GM12878 (cell line): ENCODE results near the gene OGFOD3. TPM values are rescaled to one million over a fixed set of nuclear protein-coding genes. Genes with fewer than 3 reads are reported as not detected.

ENCODE experiments used
- ATAC-seq: fragments of 200-7000 bp; cut with Tn5 transposase; 3 replicates; pipeline ENCODE4 v1.9.1; 2020; ENCODE audit warnings: mild to moderate bottlenecking, moderate library complexity
- BruUV-seq: library from RNA; stranded (reverse); fragments of 400-500 nt; replicated peaks from 2 replicates; lab custom pipeline; 2021; lab: Mats Ljungman, UMichigan
- CTCF ChIA-PET: fragments of 300-600 bp; sonication (Branson Sonifier 250); formaldehyde crosslinking; extraction: SDS; loops from one replicate; lab custom pipeline; 2021; ENCODE audit warnings: inconsistent platforms; lab: Yijun Ruan, JAX
- POLR2A ChIA-PET: fragments of 350-600 bp; formaldehyde crosslinking; extraction: SDS; loops from one replicate; lab custom pipeline; 2021; ENCODE audit warnings: inconsistent platforms; lab: Charles Lee
- RAD21 ChIA-PET: fragments of 300-600 bp; sonication (Branson Sonifier 250); formaldehyde crosslinking; loops from one replicate; lab custom pipeline; 2023; ENCODE audit warnings: antibody characterized with exemption; ENCODE audit not compliant: unreplicated experiment; lab: Charles Lee
- SMC1A ChIA-PET: fragments of 300-600 bp; sonication (Branson Sonifier 250); formaldehyde crosslinking; loops from one replicate; lab custom pipeline; 2023; ENCODE audit not compliant: unreplicated experiment, uncharacterized antibody; lab: Charles Lee
- DNase-seq: peaks from one replicate; pipeline ENCODE4 v3.0.0-alpha.2; 2011; ENCODE audit warnings: low read depth, low spot score
- FAIRE-seq: peaks from 3 replicates; lab custom pipeline; 2011; peaks lifted over from hg19 to GRCh38; lab: Jason Lieb, UNC
- H2AFZ ChIP-seq: 2 replicates; pipeline ENCODE4 v1.6.0; 2011; ENCODE audit warnings: low read depth, low read length, control low read depth; ENCODE audit not compliant: control insufficient read depth
- H3K27ac ChIP-seq: 2 replicates; pipeline ENCODE4 v1.5.1; 2011; ENCODE audit warnings: control low read depth; ENCODE audit not compliant: control insufficient read depth, insufficient read depth
- H3K27me3 ChIP-seq, 2 experiments: replicated peaks in 1 of 2; 2 replicates each; pipeline versions ENCODE4 v1.6.0 to v1.6.1; 2011; ENCODE audit warnings: low read length in 1 of 2; ENCODE audit not compliant: control insufficient read depth in 2 of 2, insufficient read depth in 2 of 2
- H3K36me3 ChIP-seq, 2 experiments: 2 replicates each; pipeline ENCODE4 v1.5.1; 2011; ENCODE audit warnings: low read length in 1 of 2; ENCODE audit not compliant: control insufficient read depth in 2 of 2, insufficient read depth in 2 of 2
- H3K4me1 ChIP-seq: 2 replicates; pipeline ENCODE4 v1.6.1; 2011; ENCODE audit warnings: mild to moderate bottlenecking, low read length, moderate library complexity, mixed read lengths; ENCODE audit not compliant: control insufficient read depth, insufficient read depth
- H3K4me2 ChIP-seq: 2 replicates; pipeline ENCODE4 v1.6.0; 2011; ENCODE audit warnings: control low read depth; ENCODE audit not compliant: control insufficient read depth, insufficient read depth
- H3K4me3 ChIP-seq: fragments of 200-600 bp; sonication (generic); 2 replicates; pipeline ENCODE4 v1.5.1; 2016
- H3K79me2 ChIP-seq: 2 replicates; pipeline ENCODE4 v1.6.0; 2011; ENCODE audit warnings: low read length; ENCODE audit not compliant: control insufficient read depth, insufficient read depth
- H3K9ac ChIP-seq: 2 replicates; pipeline ENCODE4 v1.8.0; 2011; ENCODE audit warnings: low read length, control low read depth, mixed read lengths; ENCODE audit not compliant: control insufficient read depth, insufficient read depth
- H3K9me3 ChIP-seq: replicated peaks from 3 replicates; pipeline ENCODE4 v1.5.1; 2011; ENCODE audit warnings: mild to moderate bottlenecking, low read length; ENCODE audit not compliant: control insufficient read depth, insufficient read depth
- H4K20me1 ChIP-seq: 2 replicates; pipeline ENCODE4 v1.6.0; 2011; ENCODE audit not compliant: control insufficient read depth, insufficient read depth
- BRCA1 ChIP-seq: IDR thresholded peaks from 2 replicates; pipeline ENCODE4 v1.6.1; 2011; ENCODE audit warnings: low read depth, low read length, improper control_type of control experiment
- CEBPB ChIP-seq, 2 experiments: fragments of 150-350 bp in 1 of 2; IDR thresholded peaks; 2 replicates each; pipeline ENCODE4 v1.6.1; 2012 to 2014; ENCODE audit warnings: low read depth in 2 of 2, low read length in 2 of 2, borderline replicate concordance in 1 of 2, inconsistent platforms in 1 of 2
- CREM ChIP-seq: IDR thresholded peaks from 2 replicates; pipeline ENCODE4 v1.6.1; 2014; ENCODE audit warnings: antibody characterized with exemption, low read depth
- RAD21 ChIP-seq: IDR thresholded peaks from 2 replicates; pipeline ENCODE4 v1.6.1; 2011; ENCODE audit warnings: mild to moderate bottlenecking, low read depth, low read length, moderate library complexity; ENCODE audit not compliant: insufficient read depth
- RCOR1 ChIP-seq: conservative IDR thresholded peaks from 2 replicates; pipeline ENCODE4 v1.6.1; 2012; ENCODE audit warnings: low read depth, low read length, improper control_type of control experiment
- RFX5 ChIP-seq: IDR thresholded peaks from 2 replicates; pipeline ENCODE4 v1.6.1; 2011; ENCODE audit warnings: low read depth, low read length, improper control_type of control experiment
- RUNX3 ChIP-seq: IDR thresholded peaks from 2 replicates; pipeline ENCODE4 v1.6.1; 2012; ENCODE audit warnings: low read length, inconsistent platforms
- SMARCA5 ChIP-seq: fragments of 450-650 bp; IDR thresholded peaks from 2 replicates; pipeline ENCODE4 v1.6.1; 2017; ENCODE audit warnings: mild to moderate bottlenecking
- TCF3 ChIP-seq: IDR thresholded peaks from 2 replicates; pipeline ENCODE4 v1.6.1; 2012; ENCODE audit warnings: low read depth, mild to moderate bottlenecking, low read length, borderline replicate concordance; ENCODE audit not compliant: insufficient read depth
- WGBS: methylation state at CpG from one replicate; pipeline ENCODE4 v1.1.6; 2016; ENCODE audit warnings: low lambda C conversion rate; ENCODE audit not compliant: insufficient replicate concordance, insufficient coverage; ENCODE audit errors: missing lambda C conversion rate; 5-methylcytosine and 5-hydroxymethylcytosine counted together
- in situ Hi-C: fragments of 300-500 bp; cut with MboI; formaldehyde crosslinking; loops from 9 replicates; pipeline ENCODE4 v1.14.3; 2018; ENCODE audit warnings: mixed read lengths
- intact Hi-C: fragments of 100-400 bp; cut with micrococcal nuclease; formaldehyde crosslinking; loops from one replicate; pipeline ENCODE4 v1.14.2; 2022; ENCODE audit not compliant: unreplicated experiment
- polyA plus RNA-seq, 11 experiments: library from polyadenylated mRNA; depleted of rRNA in 4 of 11; unstranded in 6 of 11; stranded (reverse) in 5 of 11; fragments of >200 nt; fragmentation: Nextera tagmentation in 4 of 11; fragmentation: Illumina TruSeq in 1 of 11; extraction: Ambion mirVana in 4 of 11; extraction: Trizol in 1 of 11; gene quantifications; 1 replicate in 1 of 11; 2 replicates in 10 of 11; pipeline versions ENCODE4 v1.2.1 to v1.2.3, GENCODE V29; 2011 to 2016; ENCODE audit warnings: inconsistent platforms in 2 of 11, missing spikeins in 2 of 11, low read depth in 1 of 11
- total RNA-seq, 4 experiments: library from RNA; depleted of rRNA in 3 of 4; stranded (reverse); fragments of >200 nt in 3 of 4; fragmentation: Illumina TruSeq in 1 of 4; extraction: Trizol in 1 of 4; gene quantifications; 2 replicates each; pipeline versions ENCODE4 v1.2.1 to v1.2.3, GENCODE V29; 2013 to 2021
- TF ChIP-seq, protein P1 (sequence below): IDR thresholded peaks from 2 replicates; pipeline ENCODE4 v1.6.1; 2012; ENCODE audit warnings: low read depth, low read length, improper control_type of control experiment

Gene OGFOD3
- total and polyA plus RNA-seq, 10 of the 15 experiments (the other 5 are each of a cell fraction or from before 2014, with no cell fraction given): 0.48 to 28.4 (median 18.3) TPM

DNA sequence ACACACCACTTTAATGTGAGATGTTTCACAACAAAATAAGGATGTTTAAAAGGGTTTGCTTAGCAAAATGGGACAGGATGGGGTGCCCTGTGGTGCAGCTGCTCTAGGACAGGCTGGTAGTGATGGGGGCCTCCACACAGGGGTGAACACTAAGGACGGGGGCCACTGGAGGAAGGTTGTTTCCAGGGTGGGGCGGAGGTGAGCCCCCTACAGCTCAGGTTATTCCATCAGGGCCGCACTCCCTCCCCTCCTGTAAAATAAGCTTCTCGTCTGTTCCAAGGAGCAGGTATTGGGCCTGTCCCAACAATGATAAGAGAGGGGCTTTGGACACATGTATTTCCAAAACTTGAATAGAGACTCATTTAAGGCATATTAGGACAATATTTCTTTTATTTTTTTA lies 2.1 kb downstream of the OGFOD3 start:
- H3K4me3 ChIP-seq: no peak overlapping the region
- H3K4me1 ChIP-seq: 0 out of 2 replicates have a peak, but pooled peaks cover 5% of the 10 kb centered on the region
- no TSS peak for BruUV-seq
- H3K9ac ChIP-seq: no peak overlapping the region
- in situ Hi-C loops: no loop called here
- no peaks in the 10 kb centered on the region for H3K9me3 ChIP-seq
- H4K20me1 ChIP-seq: peaks cover 5% of the 10 kb centered on the region
- RAD21 ChIA-PET: interaction anchor here (0.7 kb wide), 1 partner anchor 65 kb away, joined by 3 read pairs; no protein-coding TSS in a partner anchor
- SMC1A ChIA-PET: no interaction called here
- no peak overlapping the region for H3K27ac ChIP-seq
- no peak for TF ChIP-seq RUNX3
- TF ChIP-seq, protein P1, sequence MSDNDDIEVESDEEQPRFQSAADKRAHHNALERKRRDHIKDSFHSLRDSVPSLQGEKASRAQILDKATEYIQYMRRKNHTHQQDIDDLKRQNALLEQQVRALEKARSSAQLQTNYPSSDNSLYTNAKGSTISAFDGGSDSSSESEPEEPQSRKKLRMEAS: no peak
- TF ChIP-seq TCF3: no peak
- TF ChIP-seq CEBPB (IDR thresholded peaks at IDR 0.05; ENCODE audit: borderline replicate concordance in 1 of 2, low read depth in 2 of 2, low read length in 2 of 2): no peak
- no peak for TF ChIP-seq BRCA1
- TF ChIP-seq RFX5: no peak
- no peak for TF ChIP-seq CREM
- TF ChIP-seq RCOR1: no peak
- TF ChIP-seq RAD21: no peak
- no peak for TF ChIP-seq SMARCA5
- H3K27me3 ChIP-seq: no peaks in the 10 kb centered on the region
- DNase-seq: no peak
- POLR2A ChIA-PET: interaction anchor here (0.7 kb wide), 2 partner anchors 123 to 124 kb away, joined by 3 read pairs; no protein-coding TSS in a partner anchor
- WGBS: 74% methylated on average over 4 of the region's 4 CpGs
- intact Hi-C loops: no loop called here
- H3K36me3 ChIP-seq: no peaks in the 10 kb centered on the region; a peak in 1 of 4 replicates
- FAIRE-seq: no peak
- no peak for ATAC-seq
- CTCF ChIA-PET: interaction anchor here (1.7 to 1.9 kb wide), 3 partner anchors 58 to 115 kb away, joined by 4 to 6 read pairs (median 6); no protein-coding TSS in a partner anchor
- no peak overlapping the region for H3K4me2 ChIP-seq
- no peak overlapping the region for H2AFZ ChIP-seq
- peaks cover 2% of the 10 kb centered on the region; the same call in 1 of the 2 replicates for H3K79me2 ChIP-seq
